Prostate gland (tissue), 2 donors: ENCODE measurements around the gene IFNAR1.

Source experiments
- POLR2A ChIP-seq: fragments of 450-650 bp; IDR thresholded peaks from one replicate; pipeline ENCODE4 v1.6.1; 2016; ENCODE audit warnings: antibody characterized with exemption, mild to moderate bottlenecking
- POLR2AphosphoS5 ChIP-seq: sonication (generic); formaldehyde crosslinking; IDR thresholded peaks from one replicate; pipeline ENCODE4 v1.6.1; 2017; ENCODE audit warnings: antibody characterized with exemption
- TF ChIP-seq, protein P1 (sequence below), 4 experiments: fragments of 200-600 bp in 2 of 4; fragments of 450-650 bp in 2 of 4; sonication (generic) in 2 of 4; IDR thresholded peaks; 1 replicate in 3 of 4; 2 replicates in 1 of 4; pipeline ENCODE4 v1.5.1; 2016 to 2019; ENCODE audit warnings: antibody characterized with exemption in 4 of 4, mild to moderate bottlenecking in 2 of 4, moderate library complexity in 2 of 4

DNA sequence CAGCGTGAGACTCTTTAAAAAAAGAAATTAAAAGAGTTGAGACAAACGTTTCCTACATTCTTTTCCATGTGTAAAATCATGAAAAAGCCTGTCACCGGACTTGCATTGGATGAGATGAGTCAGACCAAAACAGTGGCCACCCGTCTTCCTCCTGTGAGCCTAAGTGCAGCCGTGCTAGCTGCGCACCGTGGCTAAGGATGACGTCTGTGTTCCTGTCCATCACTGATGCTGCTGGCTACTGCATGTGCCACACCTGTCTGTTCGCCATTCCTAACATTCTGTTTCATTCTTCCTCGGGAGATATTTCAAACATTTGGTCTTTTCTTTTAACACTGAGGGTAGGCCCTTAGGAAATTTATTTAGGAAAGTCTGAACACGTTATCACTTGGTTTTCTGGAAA, 31.2 kb downstream of the IFNAR1 start:
- TF ChIP-seq, protein P1, sequence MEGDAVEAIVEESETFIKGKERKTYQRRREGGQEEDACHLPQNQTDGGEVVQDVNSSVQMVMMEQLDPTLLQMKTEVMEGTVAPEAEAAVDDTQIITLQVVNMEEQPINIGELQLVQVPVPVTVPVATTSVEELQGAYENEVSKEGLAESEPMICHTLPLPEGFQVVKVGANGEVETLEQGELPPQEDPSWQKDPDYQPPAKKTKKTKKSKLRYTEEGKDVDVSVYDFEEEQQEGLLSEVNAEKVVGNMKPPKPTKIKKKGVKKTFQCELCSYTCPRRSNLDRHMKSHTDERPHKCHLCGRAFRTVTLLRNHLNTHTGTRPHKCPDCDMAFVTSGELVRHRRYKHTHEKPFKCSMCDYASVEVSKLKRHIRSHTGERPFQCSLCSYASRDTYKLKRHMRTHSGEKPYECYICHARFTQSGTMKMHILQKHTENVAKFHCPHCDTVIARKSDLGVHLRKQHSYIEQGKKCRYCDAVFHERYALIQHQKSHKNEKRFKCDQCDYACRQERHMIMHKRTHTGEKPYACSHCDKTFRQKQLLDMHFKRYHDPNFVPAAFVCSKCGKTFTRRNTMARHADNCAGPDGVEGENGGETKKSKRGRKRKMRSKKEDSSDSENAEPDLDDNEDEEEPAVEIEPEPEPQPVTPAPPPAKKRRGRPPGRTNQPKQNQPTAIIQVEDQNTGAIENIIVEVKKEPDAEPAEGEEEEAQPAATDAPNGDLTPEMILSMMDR (IDR thresholded peaks at IDR 0.05), result no peak
- TF ChIP-seq POLR2AphosphoS5 (no peak), POLR2A (no peak)
